ENCODE results near the gene NSDHL. TPM values are rescaled to one million over a fixed set of nuclear protein-coding genes. Genes with fewer than 3 reads are reported as not detected.

NSDHL gene
- total RNA-seq, 2 donors from 2014 or later = 25.8 to 34.8 TPM

DNA sequence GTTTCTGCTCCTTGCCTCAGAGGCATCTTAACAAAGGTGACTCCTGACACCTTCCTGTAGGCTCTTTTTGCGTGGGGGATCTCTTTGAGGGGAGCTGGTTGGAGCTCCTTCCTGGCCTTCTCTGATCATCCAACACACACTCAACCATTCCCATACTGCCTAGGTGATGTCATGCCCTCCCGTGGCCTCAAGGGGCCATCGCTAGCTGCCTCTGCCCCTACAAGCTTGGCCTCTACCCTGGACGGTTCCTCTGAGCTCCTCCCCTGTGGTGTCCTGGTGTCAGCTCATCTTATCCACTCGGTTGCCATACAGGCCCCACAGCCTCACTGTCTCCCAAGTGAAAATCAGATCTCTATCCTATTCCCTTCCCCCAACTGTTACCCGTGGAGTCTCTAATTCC is 53.3 kb downstream of the NSDHL start:
- H3K9ac ChIP-seq (ENCODE audit: extremely low read depth, low read length, poor library complexity, severe bottlenecking) = no peak overlapping the region
- H3K36me3 ChIP-seq (ENCODE audit: control insufficient read depth, insufficient read depth, low read length) = no peaks in the 10 kb centered on the region
- Mint-ChIP-seq H3K4me3 (no peak overlapping the region), H3K36me3 (ENCODE audit: low read depth) (no peaks in the 10 kb centered on the region), H3K4me1 (peaks cover 22% of the 10 kb centered on the region), H3K27me3 (ENCODE audit: insufficient read depth) (peaks cover 24% of the 10 kb centered on the region), H3K9me3 (peaks cover 57% of the 10 kb centered on the region), H3K27ac (no peak overlapping the region)
- TF ChIP-seq, protein P1, sequence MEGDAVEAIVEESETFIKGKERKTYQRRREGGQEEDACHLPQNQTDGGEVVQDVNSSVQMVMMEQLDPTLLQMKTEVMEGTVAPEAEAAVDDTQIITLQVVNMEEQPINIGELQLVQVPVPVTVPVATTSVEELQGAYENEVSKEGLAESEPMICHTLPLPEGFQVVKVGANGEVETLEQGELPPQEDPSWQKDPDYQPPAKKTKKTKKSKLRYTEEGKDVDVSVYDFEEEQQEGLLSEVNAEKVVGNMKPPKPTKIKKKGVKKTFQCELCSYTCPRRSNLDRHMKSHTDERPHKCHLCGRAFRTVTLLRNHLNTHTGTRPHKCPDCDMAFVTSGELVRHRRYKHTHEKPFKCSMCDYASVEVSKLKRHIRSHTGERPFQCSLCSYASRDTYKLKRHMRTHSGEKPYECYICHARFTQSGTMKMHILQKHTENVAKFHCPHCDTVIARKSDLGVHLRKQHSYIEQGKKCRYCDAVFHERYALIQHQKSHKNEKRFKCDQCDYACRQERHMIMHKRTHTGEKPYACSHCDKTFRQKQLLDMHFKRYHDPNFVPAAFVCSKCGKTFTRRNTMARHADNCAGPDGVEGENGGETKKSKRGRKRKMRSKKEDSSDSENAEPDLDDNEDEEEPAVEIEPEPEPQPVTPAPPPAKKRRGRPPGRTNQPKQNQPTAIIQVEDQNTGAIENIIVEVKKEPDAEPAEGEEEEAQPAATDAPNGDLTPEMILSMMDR (conservative IDR thresholded peaks at IDR 0.05) = peak; percentile 53
- peaks cover 19% of the 10 kb centered on the region for H3K27me3 ChIP-seq (ENCODE audit: control insufficient read depth, insufficient read depth, low read length, poor library complexity, severe bottlenecking)
- H3K4me1 ChIP-seq (ENCODE audit: control insufficient read depth, insufficient read depth, low read length) = no peaks in the 10 kb centered on the region
- H3K9me3 ChIP-seq (ENCODE audit: control insufficient read depth, low read length) = no peaks in the 10 kb centered on the region
- 61% methylated on average over 6 of the region's 6 CpGs; no CpG with 5 or more reads in 1 of the 2 experiments for WGBS, 2 experiments (ENCODE audit: insufficient coverage in 1 of 2, insufficient read length in 1 of 2)
- H3K27ac ChIP-seq (ENCODE audit: low read depth, low read length) = no peak overlapping the region
- H3K4me3 ChIP-seq (ENCODE audit: low read length) = no peak overlapping the region
- peak; percentile 71 for DNase-seq

GRCh38 chrX:152886716-152887115 is 55.9 kb downstream of the NSDHL start:
- Mint-ChIP-seq H3K9me3 (peaks cover 66% of the 10 kb centered on the region), H3K36me3 (ENCODE audit: low read depth) (no peaks in the 10 kb centered on the region), H3K4me3 (no peak overlapping the region), H3K4me1 (peaks cover 19% of the 10 kb centered on the region), H3K27me3 (ENCODE audit: insufficient read depth) (peaks cover 43% of the 10 kb centered on the region), H3K27ac (no peak overlapping the region)
- no peak overlapping the region for H3K27ac ChIP-seq (ENCODE audit: low read depth, low read length)
- no peaks in the 10 kb centered on the region for H3K36me3 ChIP-seq (ENCODE audit: control insufficient read depth, insufficient read depth, low read length)
- WGBS, 2 experiments (ENCODE audit: insufficient coverage in 1 of 2, insufficient read length in 1 of 2) = 93% methylated on average over 2 of the region's 3 CpGs; no CpG with 5 or more reads in 1 of the 2 experiments
- peaks cover 17% of the 10 kb centered on the region for H3K27me3 ChIP-seq (ENCODE audit: control insufficient read depth, insufficient read depth, low read length, poor library complexity, severe bottlenecking)
- DNase-seq = no peak
- TF ChIP-seq, protein P1 (conservative IDR thresholded peaks at IDR 0.05) = no peak
- no peak overlapping the region for H3K9ac ChIP-seq (ENCODE audit: extremely low read depth, low read length, poor library complexity, severe bottlenecking)
- no peak overlapping the region for H3K4me3 ChIP-seq (ENCODE audit: low read length)
- no peaks in the 10 kb centered on the region for H3K4me1 ChIP-seq (ENCODE audit: control insufficient read depth, insufficient read depth, low read length)
- H3K9me3 ChIP-seq (ENCODE audit: control insufficient read depth, low read length) = no peaks in the 10 kb centered on the region

DNA sequence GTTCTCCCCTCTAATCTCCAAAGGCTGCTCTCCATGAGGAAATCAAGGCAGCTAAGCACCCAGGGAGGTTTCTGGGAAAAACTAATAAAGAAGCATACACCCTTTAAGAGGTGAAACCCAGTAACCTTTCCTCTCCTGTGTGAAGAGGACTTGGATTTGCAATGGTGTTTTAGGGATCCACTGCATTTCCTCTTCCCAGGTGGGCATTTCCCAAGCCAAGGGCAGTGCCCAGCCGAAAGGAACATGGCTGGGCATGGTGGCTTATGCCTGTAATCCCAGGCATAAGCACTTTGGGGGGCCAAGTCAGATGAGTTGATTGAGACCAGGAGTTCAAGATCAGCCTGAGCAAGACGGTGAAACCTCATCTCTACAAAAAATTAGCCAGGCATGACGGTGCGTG is 61.6 kb downstream of the NSDHL start:
- H3K36me3 Mint-ChIP-seq (ENCODE audit: low read depth) = no peaks in the 10 kb centered on the region
- peaks cover 77% of the 10 kb centered on the region for H3K9me3 Mint-ChIP-seq
- H3K27ac Mint-ChIP-seq = no peak overlapping the region
- no peak for DNase-seq
- no peaks in the 10 kb centered on the region for H3K36me3 ChIP-seq (ENCODE audit: control insufficient read depth, insufficient read depth, low read length)
- H3K4me1 ChIP-seq (ENCODE audit: control insufficient read depth, insufficient read depth, low read length) = no peaks in the 10 kb centered on the region
- TF ChIP-seq, protein P1 (conservative IDR thresholded peaks at IDR 0.05) = no peak
- H3K4me1 Mint-ChIP-seq = peaks cover 4% of the 10 kb centered on the region
- H3K9me3 ChIP-seq (ENCODE audit: control insufficient read depth, low read length) = no peaks in the 10 kb centered on the region
- no peak overlapping the region for H3K4me3 Mint-ChIP-seq
- peaks cover 40% of the 10 kb centered on the region for H3K27me3 Mint-ChIP-seq (ENCODE audit: insufficient read depth)
- WGBS, 2 experiments (ENCODE audit: insufficient coverage in 1 of 2, insufficient read length in 1 of 2) = 87% methylated on average over 4 of the region's 4 CpGs; no CpG with 5 or more reads in 1 of the 2 experiments
- no peak overlapping the region for H3K9ac ChIP-seq (ENCODE audit: extremely low read depth, low read length, poor library complexity, severe bottlenecking)
- H3K27ac ChIP-seq (ENCODE audit: low read depth, low read length) = no peak overlapping the region
- H3K27me3 ChIP-seq (ENCODE audit: control insufficient read depth, insufficient read depth, low read length, poor library complexity, severe bottlenecking) = peaks cover 5% of the 10 kb centered on the region
- H3K4me3 ChIP-seq (ENCODE audit: low read length) = no peak overlapping the region

Measured in endodermal cell (in vitro differentiated cells).